DOHH2 (cell line): ENCODE measurements around the gene ADK.

Source experiments
- EZH2phosphoT487 ChIP-seq: fragments of 200-600 bp; sonication (generic); IDR thresholded peaks from 2 replicates; pipeline ENCODE4 v1.6.1; 2017; ENCODE audit warnings: borderline replicate concordance, mild to moderate bottlenecking, antibody characterized with exemption, low read length, moderate library complexity, mixed read lengths
- TF ChIP-seq, protein P1 (sequence below): fragments of 200-600 bp; sonication (generic); IDR thresholded peaks from one replicate; pipeline ENCODE4 v1.5.1; 2014; ENCODE audit warnings: antibody characterized with exemption, mild to moderate bottlenecking, low read depth, low read length; ENCODE audit not compliant: poor library complexity, severe bottlenecking

GRCh38 chr10:74677951-74678350 is 526.9 kb downstream of the ADK start:
- TF ChIP-seq, protein P1, sequence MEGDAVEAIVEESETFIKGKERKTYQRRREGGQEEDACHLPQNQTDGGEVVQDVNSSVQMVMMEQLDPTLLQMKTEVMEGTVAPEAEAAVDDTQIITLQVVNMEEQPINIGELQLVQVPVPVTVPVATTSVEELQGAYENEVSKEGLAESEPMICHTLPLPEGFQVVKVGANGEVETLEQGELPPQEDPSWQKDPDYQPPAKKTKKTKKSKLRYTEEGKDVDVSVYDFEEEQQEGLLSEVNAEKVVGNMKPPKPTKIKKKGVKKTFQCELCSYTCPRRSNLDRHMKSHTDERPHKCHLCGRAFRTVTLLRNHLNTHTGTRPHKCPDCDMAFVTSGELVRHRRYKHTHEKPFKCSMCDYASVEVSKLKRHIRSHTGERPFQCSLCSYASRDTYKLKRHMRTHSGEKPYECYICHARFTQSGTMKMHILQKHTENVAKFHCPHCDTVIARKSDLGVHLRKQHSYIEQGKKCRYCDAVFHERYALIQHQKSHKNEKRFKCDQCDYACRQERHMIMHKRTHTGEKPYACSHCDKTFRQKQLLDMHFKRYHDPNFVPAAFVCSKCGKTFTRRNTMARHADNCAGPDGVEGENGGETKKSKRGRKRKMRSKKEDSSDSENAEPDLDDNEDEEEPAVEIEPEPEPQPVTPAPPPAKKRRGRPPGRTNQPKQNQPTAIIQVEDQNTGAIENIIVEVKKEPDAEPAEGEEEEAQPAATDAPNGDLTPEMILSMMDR: no peak
- TF ChIP-seq EZH2phosphoT487: no peak
